ENCODE measurements around the gene CIDEB.

DNA sequence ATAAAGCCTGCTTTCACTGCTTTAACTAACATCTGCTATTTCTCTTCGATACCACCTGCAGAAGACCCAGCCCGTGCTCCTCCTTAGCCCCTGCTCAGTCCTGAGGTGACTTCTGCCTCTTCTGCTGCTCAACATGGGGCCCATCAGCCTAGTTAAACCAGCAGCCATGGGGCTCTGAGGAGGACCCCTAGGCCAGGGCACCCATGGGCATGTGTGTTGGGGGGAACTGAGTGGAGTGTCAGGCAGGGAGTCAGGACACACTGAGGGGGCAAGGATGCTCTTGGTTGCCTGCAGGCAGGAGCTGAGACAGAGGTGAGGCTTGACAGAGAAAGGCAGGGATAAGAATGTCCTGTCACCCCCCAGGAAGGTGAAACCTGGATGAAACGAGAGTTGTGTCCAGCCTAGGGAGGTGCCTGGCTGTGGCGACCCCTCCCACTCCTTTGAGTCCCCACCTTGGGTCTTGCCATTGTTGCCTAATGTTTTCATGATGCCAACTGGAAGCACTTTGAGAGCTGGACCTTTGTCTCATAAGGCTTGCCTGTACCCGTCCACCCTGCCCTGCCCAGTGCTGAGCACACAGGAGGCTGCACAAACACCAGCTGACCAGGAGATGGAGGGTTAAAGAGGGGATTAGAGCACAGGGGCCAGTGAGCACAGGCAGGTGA lies 23.8 kb downstream of the CIDEB start:
- TF ChIP-seq, protein P1, sequence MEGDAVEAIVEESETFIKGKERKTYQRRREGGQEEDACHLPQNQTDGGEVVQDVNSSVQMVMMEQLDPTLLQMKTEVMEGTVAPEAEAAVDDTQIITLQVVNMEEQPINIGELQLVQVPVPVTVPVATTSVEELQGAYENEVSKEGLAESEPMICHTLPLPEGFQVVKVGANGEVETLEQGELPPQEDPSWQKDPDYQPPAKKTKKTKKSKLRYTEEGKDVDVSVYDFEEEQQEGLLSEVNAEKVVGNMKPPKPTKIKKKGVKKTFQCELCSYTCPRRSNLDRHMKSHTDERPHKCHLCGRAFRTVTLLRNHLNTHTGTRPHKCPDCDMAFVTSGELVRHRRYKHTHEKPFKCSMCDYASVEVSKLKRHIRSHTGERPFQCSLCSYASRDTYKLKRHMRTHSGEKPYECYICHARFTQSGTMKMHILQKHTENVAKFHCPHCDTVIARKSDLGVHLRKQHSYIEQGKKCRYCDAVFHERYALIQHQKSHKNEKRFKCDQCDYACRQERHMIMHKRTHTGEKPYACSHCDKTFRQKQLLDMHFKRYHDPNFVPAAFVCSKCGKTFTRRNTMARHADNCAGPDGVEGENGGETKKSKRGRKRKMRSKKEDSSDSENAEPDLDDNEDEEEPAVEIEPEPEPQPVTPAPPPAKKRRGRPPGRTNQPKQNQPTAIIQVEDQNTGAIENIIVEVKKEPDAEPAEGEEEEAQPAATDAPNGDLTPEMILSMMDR (conservative IDR thresholded peaks at IDR 0.05; ENCODE audit: low read depth, low read length) = no peak
- TF ChIP-seq EZH2 (IDR thresholded peaks at IDR 0.05; ENCODE audit: borderline replicate concordance, low read depth, low read length, poor library complexity, severe bottlenecking) = no peak

All from A673 (cell line).